GM20000 (cell line): Measurements from ENCODE around the gene NPAS2.

Experiments
- DNase-seq: peaks from one replicate; pipeline ENCODE4 v3.0.0; 2012; ENCODE audit warnings: low spot score
- CTCF ChIP-seq: IDR thresholded peaks from 2 replicates; pipeline ENCODE4 v1.5.1; 2012; ENCODE audit warnings: mild to moderate bottlenecking, control low read depth; ENCODE audit errors: extremely low read depth, missing control alignments

Gene NPAS2

GRCh38 chr2:100977511-100977910, 157.6 kb downstream of the NPAS2 start:
- TF ChIP-seq CTCF = no peak

DNA sequence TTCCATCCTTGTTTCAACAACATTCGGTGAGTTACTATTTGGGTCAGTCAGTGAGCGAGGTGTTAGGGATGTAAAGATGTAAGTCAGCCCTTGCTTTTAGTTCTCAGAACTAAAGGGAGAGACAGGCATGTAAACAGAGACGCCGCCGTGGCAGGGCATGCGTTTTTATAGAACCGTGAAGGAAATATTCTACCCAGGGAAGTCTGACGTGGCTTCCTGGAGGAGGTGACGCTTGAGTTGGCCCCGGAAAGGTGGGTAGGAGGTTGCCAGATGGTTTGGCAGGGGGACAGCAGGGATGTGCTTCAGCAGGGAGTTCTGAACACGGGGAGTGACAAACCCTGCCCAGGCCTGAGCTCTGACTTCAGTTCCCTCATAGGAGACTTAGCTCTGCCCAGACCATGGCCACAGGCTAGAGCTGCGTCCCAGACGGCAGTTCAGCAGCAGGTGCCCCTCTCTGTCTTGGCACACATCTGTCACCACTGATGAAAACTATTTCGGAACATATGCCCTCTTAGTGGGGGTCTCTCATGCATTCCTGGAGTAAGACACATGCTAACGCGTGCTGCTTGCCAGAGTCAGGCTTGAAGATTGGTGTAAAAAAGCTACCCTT, 158.7 kb downstream of the NPAS2 start:
- no peak for DNase-seq
- no peak for TF ChIP-seq CTCF

More at GRCh38 chr2:100977511-100977910, 157.6 kb downstream of the NPAS2 start:
- no peak for DNase-seq

DNA sequence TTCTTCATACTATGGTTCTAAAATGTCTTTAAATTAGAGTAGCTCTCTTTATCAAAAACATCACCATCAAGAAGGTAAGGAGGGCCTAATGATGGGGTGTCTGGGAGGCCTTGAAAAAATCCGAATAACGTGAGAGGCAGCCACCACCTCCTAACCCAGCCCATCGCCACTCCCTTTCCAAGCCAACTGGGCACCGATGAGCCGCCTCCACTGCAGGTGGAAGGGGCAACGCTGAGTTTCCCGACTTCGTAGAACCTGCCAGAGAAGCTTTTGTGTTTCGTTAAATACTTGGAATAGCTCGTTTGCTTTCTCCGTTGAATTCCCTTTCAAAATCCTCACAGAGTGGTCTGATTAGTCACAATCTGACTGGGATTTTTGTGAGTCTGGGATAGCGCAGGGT, 160.1 kb downstream of the NPAS2 start:
- DNase-seq = no peak
- no peak for TF ChIP-seq CTCF

DNA sequence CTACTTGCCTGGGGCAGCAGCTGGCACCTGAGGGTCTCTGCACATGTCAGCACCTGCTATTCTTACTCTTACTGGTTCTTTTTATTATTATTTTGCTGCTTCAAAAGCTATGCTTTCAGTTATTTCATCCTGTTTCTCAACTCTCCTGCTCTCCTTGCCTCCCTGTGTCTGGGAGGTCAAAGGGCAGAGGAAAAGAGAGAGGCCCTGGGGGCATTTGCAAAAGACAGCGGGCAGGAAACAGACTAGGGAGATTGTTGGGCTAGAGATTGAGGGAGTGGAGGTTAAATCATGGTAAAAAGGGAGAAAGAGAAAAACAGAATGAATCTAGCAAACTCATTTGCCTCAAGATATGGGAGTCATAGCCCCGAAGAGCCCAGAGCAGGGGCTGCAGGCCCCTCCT, 161.1 kb downstream of the NPAS2 start:
- no peak for TF ChIP-seq CTCF

DNA sequence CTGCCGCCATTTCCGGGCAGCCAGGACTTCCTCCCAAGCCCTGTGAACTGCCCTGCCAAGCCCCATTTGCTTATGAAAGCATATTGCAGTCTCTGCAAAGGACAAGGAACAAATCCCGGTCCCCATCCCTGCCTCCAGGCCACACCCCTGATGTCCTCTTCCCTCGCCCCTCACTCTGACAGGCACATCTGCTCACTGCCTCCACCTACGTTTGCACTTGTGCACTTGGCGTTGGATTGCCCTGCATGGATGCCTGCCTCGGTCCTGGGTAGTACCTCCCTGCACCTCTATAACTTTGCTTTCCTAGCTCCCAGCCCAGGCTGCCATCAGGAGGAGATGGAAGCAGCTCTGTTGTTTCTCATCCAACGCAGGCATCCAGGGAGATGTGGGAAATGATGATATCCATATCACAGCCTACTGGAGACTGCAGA, 162.5 kb downstream of the NPAS2 start:
- TF ChIP-seq CTCF = no peak
- DNase-seq = no peak

More for the DNA sequence above, 161.1 kb downstream of the NPAS2 start:
- DNase-seq = no peak

DNA sequence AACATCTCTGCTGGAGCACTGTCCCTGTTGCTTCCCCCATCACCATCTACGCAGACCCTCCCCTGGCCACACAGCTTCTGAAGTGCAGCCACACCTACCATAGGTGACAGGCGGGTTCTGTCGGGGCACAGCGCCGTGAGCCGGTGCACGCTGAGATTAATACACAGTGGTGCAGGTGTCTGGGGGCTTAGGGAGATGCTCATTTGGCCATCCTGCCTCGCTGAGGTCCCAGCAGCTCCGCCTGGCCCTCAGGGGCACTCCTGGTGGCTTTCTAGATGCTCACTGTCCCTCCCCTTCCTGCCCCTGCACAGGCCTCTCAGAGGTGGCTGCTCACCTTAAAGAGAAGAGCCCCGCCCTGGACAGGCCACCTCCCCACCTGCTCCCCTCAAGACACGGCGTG, 163.3 kb downstream of the NPAS2 start:
- no peak for TF ChIP-seq CTCF
- no peak for DNase-seq

DNA sequence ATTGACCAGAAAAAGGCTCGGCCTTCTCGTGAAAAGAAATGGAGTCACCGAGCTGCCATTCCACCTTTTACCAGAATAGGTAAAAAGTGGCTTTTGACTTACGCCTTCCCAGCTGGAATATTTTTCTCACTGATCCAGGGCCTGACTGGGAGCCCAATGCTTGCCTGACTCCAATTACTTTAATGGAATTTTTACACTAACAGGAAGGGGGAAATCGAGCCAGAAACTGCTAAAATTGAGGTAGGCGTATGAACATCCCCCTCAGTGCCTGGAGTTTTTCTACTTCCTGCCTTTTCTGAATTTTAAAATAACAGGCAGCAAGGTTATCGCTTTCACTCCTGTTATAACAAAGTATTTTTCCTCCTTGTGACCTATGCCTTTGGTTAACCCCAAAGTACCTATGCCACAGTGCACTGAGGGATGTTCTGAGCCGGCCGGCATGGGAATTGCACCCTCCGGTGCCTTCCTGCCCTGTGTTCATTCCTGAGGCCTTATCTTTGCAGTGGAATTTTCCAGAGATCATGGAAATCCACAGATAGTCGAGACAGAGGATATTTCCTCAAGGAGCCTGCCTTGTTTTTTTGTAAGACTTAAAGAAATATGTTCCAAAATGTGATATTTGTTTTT, 163.9 kb downstream of the NPAS2 start:
- no peak for TF ChIP-seq CTCF
- DNase-seq = no peak
